ENCODE measurements around the gene TNKS1BP1.
"Not testable (repeated sequence)": the region's sequence is repeated elsewhere in the genome, so short reads cannot be mapped to it uniquely, and the experiment has no call there.

The TNKS1BP1 gene

GRCh38 chr11:57361420-57361819, 36.7 kb upstream of the TNKS1BP1 start:
- H3K4me3 ChIP-seq (ENCODE audit: low read length); H3K9me3 ChIP-seq (ENCODE audit: control insufficient read depth, low read length): not testable (repeated sequence)

DNA sequence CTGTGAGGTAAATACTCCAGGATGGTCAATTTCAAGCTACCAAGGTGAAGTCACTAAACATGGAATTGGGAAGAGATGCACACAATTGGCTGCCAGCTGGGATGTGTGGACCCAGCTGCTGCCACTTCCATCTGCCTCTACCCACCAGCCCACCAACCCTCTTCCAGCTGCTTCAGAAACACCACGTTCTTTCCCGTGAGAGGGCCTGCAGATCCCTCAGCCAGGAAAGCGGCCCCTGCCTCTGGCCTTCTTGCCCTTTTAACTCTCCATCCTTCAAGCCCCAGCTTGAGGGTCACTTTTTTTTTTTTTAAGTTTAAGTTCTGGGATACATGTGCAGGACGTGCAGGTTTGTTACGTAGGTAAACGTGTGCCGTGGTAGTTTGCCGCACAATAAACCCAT, 36.2 kb upstream of the TNKS1BP1 start:
- no peaks in the 10 kb centered on the region for H3K4me1 ChIP-seq (ENCODE audit: control insufficient read depth, insufficient read depth, low read length)
- H3K36me3 ChIP-seq (ENCODE audit: control insufficient read depth, insufficient read depth, low read length): no peaks in the 10 kb centered on the region
- H3K9ac ChIP-seq (ENCODE audit: low read length): no peak overlapping the region
- H3K4me3 ChIP-seq (ENCODE audit: low read length): no peak overlapping the region
- H3K27me3 ChIP-seq (ENCODE audit: control insufficient read depth, insufficient read depth, low read length): peaks cover 6% of the 10 kb centered on the region
- H3K9me3 ChIP-seq (ENCODE audit: control insufficient read depth, low read length): no peaks in the 10 kb centered on the region

More at GRCh38 chr11:57361420-57361819, 36.7 kb upstream of the TNKS1BP1 start:
- not testable (repeated sequence) for H3K4me1 ChIP-seq (ENCODE audit: control insufficient read depth, insufficient read depth, low read length); H3K27me3 ChIP-seq (ENCODE audit: control insufficient read depth, insufficient read depth, low read length); H3K9ac ChIP-seq (ENCODE audit: low read length); H3K36me3 ChIP-seq (ENCODE audit: control insufficient read depth, insufficient read depth, low read length)

- H3K36me3 ChIP-seq (ENCODE audit: control insufficient read depth, insufficient read depth, low read length): no peaks in the 10 kb centered on the region
These were observed 35.3 kb upstream of the TNKS1BP1 start for GRCh38 chr11:57359896-57360690.

GRCh38 chr11:57359396-57359795, 34.6 kb upstream of the TNKS1BP1 start:
- H3K4me1 ChIP-seq (ENCODE audit: control insufficient read depth, insufficient read depth, low read length): no peaks in the 10 kb centered on the region
- H3K27me3 ChIP-seq (ENCODE audit: control insufficient read depth, insufficient read depth, low read length): peaks cover 6% of the 10 kb centered on the region
- no peaks in the 10 kb centered on the region for H3K9me3 ChIP-seq (ENCODE audit: control insufficient read depth, low read length)
- H3K4me3 ChIP-seq (ENCODE audit: low read length): no peak overlapping the region
- no peaks in the 10 kb centered on the region for H3K36me3 ChIP-seq (ENCODE audit: control insufficient read depth, insufficient read depth, low read length)
- H3K9ac ChIP-seq (ENCODE audit: low read length): no peak overlapping the region

More at GRCh38 chr11:57359896-57360690, 35.3 kb upstream of the TNKS1BP1 start:
- no peak overlapping the region for H3K4me3 ChIP-seq (ENCODE audit: low read length)
- H3K4me1 ChIP-seq (ENCODE audit: control insufficient read depth, insufficient read depth, low read length): no peaks in the 10 kb centered on the region
- no peaks in the 10 kb centered on the region for H3K9me3 ChIP-seq (ENCODE audit: control insufficient read depth, low read length)
- peaks cover 6% of the 10 kb centered on the region for H3K27me3 ChIP-seq (ENCODE audit: control insufficient read depth, insufficient read depth, low read length)
- H3K9ac ChIP-seq (ENCODE audit: low read length): no peak overlapping the region

- Histone ChIP-seq H3K9ac (ENCODE audit: low read length) (no peak overlapping the region), H3K36me3 (ENCODE audit: control insufficient read depth, insufficient read depth, low read length) (no peaks in the 10 kb centered on the region), H3K4me3 (ENCODE audit: low read length) (no peak overlapping the region), H3K9me3 (ENCODE audit: control insufficient read depth, low read length) (no peaks in the 10 kb centered on the region), H3K4me1 (ENCODE audit: control insufficient read depth, insufficient read depth, low read length) (no peaks in the 10 kb centered on the region), H3K27me3 (ENCODE audit: control insufficient read depth, insufficient read depth, low read length) (peaks cover 5% of the 10 kb centered on the region)
These were observed 34.2 kb upstream of the TNKS1BP1 start for GRCh38 chr11:57358991-57359390.

DNA sequence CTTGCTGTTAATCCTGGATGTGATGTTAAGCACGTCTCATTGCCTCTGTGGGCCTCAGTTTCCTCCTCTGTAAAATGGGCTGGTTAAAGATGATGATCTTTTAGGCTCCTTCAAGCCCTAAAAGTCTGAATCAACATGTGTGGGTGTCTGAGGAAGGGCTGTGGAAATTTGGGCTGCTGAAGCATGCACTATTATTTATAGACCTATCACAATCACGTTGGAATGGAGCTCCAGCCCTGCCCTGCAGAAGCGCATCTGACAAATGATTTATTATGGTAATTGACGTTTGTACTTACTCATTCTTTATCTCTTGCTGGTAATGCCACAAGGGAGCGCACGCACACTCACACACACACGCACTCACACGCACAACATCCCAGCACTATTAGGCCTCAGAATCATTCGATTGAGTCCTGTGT, 33.8 kb upstream of the TNKS1BP1 start:
- Histone ChIP-seq H3K9me3 (ENCODE audit: control insufficient read depth, low read length) (no peaks in the 10 kb centered on the region), H3K36me3 (ENCODE audit: control insufficient read depth, insufficient read depth, low read length) (no peaks in the 10 kb centered on the region), H3K4me1 (ENCODE audit: control insufficient read depth, insufficient read depth, low read length) (no peaks in the 10 kb centered on the region), H3K27me3 (ENCODE audit: control insufficient read depth, insufficient read depth, low read length) (peaks cover under 1% of the 10 kb centered on the region), H3K9ac (ENCODE audit: low read length) (no peak overlapping the region), H3K4me3 (ENCODE audit: low read length) (no peak overlapping the region)

GRCh38 chr11:57357856-57358255, 33.1 kb upstream of the TNKS1BP1 start:
- no peaks in the 10 kb centered on the region for H3K36me3 ChIP-seq (ENCODE audit: control insufficient read depth, insufficient read depth, low read length)
- H3K27me3 ChIP-seq (ENCODE audit: control insufficient read depth, insufficient read depth, low read length): no peaks in the 10 kb centered on the region
- no peak overlapping the region for H3K4me3 ChIP-seq (ENCODE audit: low read length)
- H3K4me1 ChIP-seq (ENCODE audit: control insufficient read depth, insufficient read depth, low read length): no peaks in the 10 kb centered on the region
- no peak overlapping the region for H3K9ac ChIP-seq (ENCODE audit: low read length)
- H3K9me3 ChIP-seq (ENCODE audit: control insufficient read depth, low read length): no peaks in the 10 kb centered on the region

GRCh38 chr11:57357310-57357709, 32.6 kb upstream of the TNKS1BP1 start:
- H3K4me1 ChIP-seq (ENCODE audit: control insufficient read depth, insufficient read depth, low read length): no peaks in the 10 kb centered on the region
- H3K27me3 ChIP-seq (ENCODE audit: control insufficient read depth, insufficient read depth, low read length): no peaks in the 10 kb centered on the region
- H3K36me3 ChIP-seq (ENCODE audit: control insufficient read depth, insufficient read depth, low read length): no peaks in the 10 kb centered on the region
- H3K9ac ChIP-seq (ENCODE audit: low read length): no peak overlapping the region
- H3K9me3 ChIP-seq (ENCODE audit: control insufficient read depth, low read length): no peaks in the 10 kb centered on the region
- H3K4me3 ChIP-seq (ENCODE audit: low read length): no peak overlapping the region

- no peaks in the 10 kb centered on the region for H3K27me3 ChIP-seq (ENCODE audit: control insufficient read depth, insufficient read depth, low read length)
- no peaks in the 10 kb centered on the region for H3K4me1 ChIP-seq (ENCODE audit: control insufficient read depth, insufficient read depth, low read length)
- H3K9ac ChIP-seq (ENCODE audit: low read length): no peak overlapping the region
- H3K4me3 ChIP-seq (ENCODE audit: low read length): no peak overlapping the region
- H3K36me3 ChIP-seq (ENCODE audit: control insufficient read depth, insufficient read depth, low read length): no peaks in the 10 kb centered on the region
- no peaks in the 10 kb centered on the region for H3K9me3 ChIP-seq (ENCODE audit: control insufficient read depth, low read length)
These were observed 31.5 kb upstream of the TNKS1BP1 start for GRCh38 chr11:57356268-57356667.

DNA sequence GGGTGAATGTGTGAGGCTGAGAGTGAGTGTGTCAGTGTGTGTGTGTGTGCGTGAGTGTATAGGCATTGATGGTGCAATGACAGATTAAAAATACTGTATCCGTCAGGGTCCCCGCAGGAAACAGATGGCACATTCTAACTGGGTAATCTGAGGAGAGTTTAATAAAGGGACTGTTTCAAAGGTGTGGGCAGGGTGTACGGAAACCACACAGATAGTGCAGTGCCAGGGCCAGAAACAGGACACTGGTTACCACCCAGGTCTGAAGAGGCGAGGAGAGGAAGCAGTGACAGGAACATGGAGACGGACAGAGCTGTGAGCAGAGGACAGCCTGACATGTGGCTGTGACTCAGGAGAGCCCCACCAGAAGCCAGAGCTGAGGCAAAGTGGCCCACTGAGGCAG, 29.9 kb upstream of the TNKS1BP1 start:
- no peaks in the 10 kb centered on the region for H3K4me1 ChIP-seq (ENCODE audit: control insufficient read depth, insufficient read depth, low read length)
- no peaks in the 10 kb centered on the region for H3K36me3 ChIP-seq (ENCODE audit: control insufficient read depth, insufficient read depth, low read length)
- H3K27me3 ChIP-seq (ENCODE audit: control insufficient read depth, insufficient read depth, low read length): no peaks in the 10 kb centered on the region
- H3K4me3 ChIP-seq (ENCODE audit: low read length): no peak overlapping the region
- no peaks in the 10 kb centered on the region for H3K9me3 ChIP-seq (ENCODE audit: control insufficient read depth, low read length)
- H3K9ac ChIP-seq (ENCODE audit: low read length): no peak overlapping the region

GRCh38 chr11:57353852-57354251, 29.1 kb upstream of the TNKS1BP1 start:
- Histone ChIP-seq H3K4me3 (ENCODE audit: low read length) (no peak overlapping the region), H3K9me3 (ENCODE audit: control insufficient read depth, low read length) (no peaks in the 10 kb centered on the region)

DNA sequence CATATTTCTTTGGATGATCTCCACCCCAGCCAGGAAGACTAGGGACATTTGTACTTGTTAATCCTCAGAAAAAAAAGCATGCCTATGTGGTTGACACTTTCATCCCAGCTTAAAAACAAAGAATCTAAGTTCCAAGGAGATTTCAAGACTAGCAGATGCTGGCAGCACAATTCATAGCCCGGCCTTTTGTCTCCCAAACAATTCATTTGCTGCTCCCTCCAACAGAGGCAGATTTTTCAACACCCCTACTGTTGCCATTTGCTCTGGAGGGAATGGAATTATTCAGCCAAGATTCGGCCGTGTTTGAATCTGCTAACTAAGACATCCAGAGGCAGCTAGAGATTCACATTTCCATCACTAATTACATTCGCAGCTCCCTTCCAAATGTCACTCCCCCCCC, 28.7 kb upstream of the TNKS1BP1 start:
- no peaks in the 10 kb centered on the region for H3K4me1 ChIP-seq (ENCODE audit: control insufficient read depth, insufficient read depth, low read length)
- H3K9me3 ChIP-seq (ENCODE audit: control insufficient read depth, low read length): no peaks in the 10 kb centered on the region
- H3K4me3 ChIP-seq (ENCODE audit: low read length): no peak overlapping the region
- no peaks in the 10 kb centered on the region for H3K36me3 ChIP-seq (ENCODE audit: control insufficient read depth, insufficient read depth, low read length)
- no peak overlapping the region for H3K9ac ChIP-seq (ENCODE audit: low read length)
- H3K27me3 ChIP-seq (ENCODE audit: control insufficient read depth, insufficient read depth, low read length): no peaks in the 10 kb centered on the region

More at GRCh38 chr11:57353852-57354251, 29.1 kb upstream of the TNKS1BP1 start:
- Histone ChIP-seq H3K27me3 (ENCODE audit: control insufficient read depth, insufficient read depth, low read length) (no peaks in the 10 kb centered on the region), H3K4me1 (ENCODE audit: control insufficient read depth, insufficient read depth, low read length) (no peaks in the 10 kb centered on the region), H3K36me3 (ENCODE audit: control insufficient read depth, insufficient read depth, low read length) (no peaks in the 10 kb centered on the region), H3K9ac (ENCODE audit: low read length) (no peak overlapping the region)

All from mucosa of stomach (tissue), 1 donor.